T follicular helper cell (primary cell): ENCODE results near the gene SPG11.

Source experiments
- DNase-seq: peaks from one replicate; pipeline ENCODE4 v3.0.0-alpha.2; 2020; ENCODE audit warnings: low read depth

The SPG11 gene

DNA sequence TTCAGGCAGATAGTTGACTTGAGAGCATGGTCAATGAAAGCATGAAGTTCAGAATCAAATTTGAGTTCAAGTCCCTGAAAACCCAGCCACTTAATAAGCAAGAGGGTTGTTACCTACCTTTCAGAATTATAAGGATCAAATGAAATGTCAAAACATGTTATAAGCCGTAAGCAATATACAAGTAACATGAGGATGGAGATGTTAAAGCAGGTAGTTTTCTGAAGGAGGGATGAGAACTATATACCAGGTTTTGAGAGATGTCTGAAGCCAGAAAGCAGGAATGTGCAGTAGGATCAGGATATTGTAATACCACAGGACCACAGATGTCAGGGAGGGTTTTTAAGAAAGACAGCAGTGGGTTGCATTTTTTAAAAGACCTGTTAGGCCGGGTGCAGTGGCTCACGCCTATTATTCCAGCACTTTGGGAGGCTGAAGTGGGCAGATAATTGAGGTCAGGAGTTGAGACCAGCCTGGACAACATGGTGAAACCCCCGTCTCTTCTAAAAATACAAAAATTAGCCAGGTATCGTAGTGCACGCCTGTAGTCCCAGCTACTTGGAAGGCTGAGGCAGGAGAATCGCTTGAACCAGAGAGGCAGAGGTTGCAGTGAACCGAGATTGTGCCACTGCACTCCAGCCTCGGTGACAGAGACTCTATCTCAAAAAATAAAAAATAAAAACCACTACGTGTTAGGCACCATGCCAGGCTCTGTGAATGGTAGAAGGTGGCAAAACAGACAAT, 133.4 kb downstream of the SPG11 start:
- DNase-seq: no peak

DNA sequence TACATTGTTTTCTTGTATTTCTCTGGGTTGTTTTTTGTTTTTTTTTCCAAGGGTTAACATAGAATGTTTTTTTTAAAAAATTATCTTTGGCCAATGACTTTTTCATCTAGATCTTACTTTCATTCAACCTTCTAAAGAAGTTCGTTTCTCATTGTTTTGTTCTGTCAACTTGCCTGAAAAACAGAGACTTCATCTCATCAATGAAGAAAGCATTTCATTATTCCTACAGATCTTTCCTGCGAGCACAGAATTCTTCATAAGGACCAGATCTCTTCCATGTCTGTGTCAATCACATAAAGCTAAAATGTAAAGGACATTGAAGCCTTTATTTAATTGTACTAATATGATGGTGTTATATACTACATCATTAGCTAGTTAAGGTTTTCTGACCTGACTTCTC, 136.2 kb downstream of the SPG11 start:
- DNase-seq: no peak

DNA sequence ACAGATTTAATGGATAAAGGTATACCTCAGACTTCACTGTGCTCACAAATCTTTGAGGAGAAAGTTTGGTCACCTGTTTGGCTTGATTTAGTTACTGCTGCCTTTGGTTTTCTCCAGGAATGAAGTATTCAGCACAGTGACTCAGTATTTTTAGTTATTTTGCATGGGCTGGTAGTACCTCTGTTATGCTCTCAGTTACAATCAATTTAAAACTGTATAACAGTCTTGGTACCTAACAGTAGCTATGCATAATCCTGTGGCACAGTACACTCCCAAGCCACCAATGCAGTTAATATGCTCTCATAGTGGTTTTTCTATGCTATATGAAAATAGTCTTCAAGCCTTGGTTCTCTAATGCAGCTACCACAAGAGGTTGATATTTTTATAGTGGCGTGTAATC, 138.4 kb downstream of the SPG11 start:
- DNase-seq: no peak

DNA sequence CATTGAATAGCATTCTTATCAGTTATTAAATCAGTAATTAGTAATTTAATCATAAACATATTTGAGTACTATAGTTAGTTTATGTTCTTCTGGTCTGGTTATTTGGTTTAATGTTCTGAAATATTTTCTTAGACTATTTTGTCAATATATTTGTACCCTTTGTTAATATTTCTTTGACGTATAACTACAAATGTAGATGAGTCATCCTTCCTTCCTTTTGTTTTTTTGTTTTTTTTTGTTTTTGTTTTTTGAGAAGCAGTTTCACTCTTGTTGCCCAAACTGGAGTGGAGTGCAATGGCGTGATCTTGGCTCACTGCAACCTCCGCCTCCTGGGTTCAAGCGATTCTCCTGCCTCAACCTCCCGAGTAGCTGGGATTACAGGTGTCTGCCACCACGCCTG, 143.9 kb downstream of the SPG11 start:
- DNase-seq: no peak

DNA sequence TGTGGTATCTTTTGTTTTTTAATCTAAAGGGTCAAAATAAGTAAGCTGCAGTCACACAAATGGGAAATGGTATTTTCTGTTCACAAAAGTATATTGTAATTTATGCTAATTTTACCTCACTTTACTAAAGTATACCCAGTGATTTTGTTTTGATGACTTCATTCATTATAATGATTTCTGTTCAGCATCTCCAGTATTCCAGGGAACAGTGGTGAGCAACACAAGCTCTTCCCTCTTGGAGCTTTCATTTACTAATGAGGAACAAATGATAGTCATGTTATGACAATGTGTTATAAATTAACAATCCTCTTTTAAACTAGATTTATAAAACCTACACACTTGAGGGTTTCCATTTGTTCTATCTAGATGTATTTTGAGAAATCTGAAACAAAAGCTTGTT, 147.0 kb downstream of the SPG11 start:
- no peak for DNase-seq
